HepG2 (cell line): ENCODE data around the gene ITSN2. TPM values are rescaled to one million over a fixed set of nuclear protein-coding genes. Genes with fewer than 3 reads are reported as not detected.

Experiments used
- MTA1 ChIP-seq: sonication (generic); formaldehyde crosslinking; IDR thresholded peaks from 2 replicates; pipeline ENCODE4 v1.4.0; 2020; ENCODE audit warnings: missing genetic modification reagents, mild to moderate bottlenecking, borderline replicate concordance
- polyA plus RNA-seq, 8 experiments: library from polyadenylated mRNA; depleted of rRNA in 3 of 8; stranded (reverse) in 7 of 8; unstranded in 1 of 8; fragments of >200 nt; fragmentation: Illumina TruSeq in 4 of 8; extraction: Trizol in 4 of 8; gene quantifications; 2 replicates each; pipeline versions ENCODE4 v1.2.1 to v1.2.3, GENCODE V29; 2011 to 2016; ENCODE audit warnings: low read depth in 4 of 8, missing spikeins in 1 of 8, mixed read lengths in 1 of 8; ENCODE audit not compliant: insufficient read depth in 1 of 8
- total RNA-seq, 5 experiments: library from RNA; depleted of rRNA; stranded (reverse); fragments of >200 nt; fragmentation: Illumina TruSeq; extraction: Trizol; gene quantifications; 2 replicates each; pipeline ENCODE4 v1.2.3, GENCODE V29; 2016; ENCODE audit warnings: low read depth in 1 of 5
- TF ChIP-seq, protein P1 (sequence below): sonication (generic); formaldehyde crosslinking; IDR thresholded peaks from 2 replicates; pipeline ENCODE4 v1.5.0; 2020; ENCODE audit warnings: mild to moderate bottlenecking, missing genetic modification reagents, borderline replicate concordance

ITSN2 gene
- total and polyA plus RNA-seq, 2 of the 13 experiments (the other 11 are each of a cell fraction or from before 2014, with no cell fraction given): 26.0 to 26.6 TPM

DNA sequence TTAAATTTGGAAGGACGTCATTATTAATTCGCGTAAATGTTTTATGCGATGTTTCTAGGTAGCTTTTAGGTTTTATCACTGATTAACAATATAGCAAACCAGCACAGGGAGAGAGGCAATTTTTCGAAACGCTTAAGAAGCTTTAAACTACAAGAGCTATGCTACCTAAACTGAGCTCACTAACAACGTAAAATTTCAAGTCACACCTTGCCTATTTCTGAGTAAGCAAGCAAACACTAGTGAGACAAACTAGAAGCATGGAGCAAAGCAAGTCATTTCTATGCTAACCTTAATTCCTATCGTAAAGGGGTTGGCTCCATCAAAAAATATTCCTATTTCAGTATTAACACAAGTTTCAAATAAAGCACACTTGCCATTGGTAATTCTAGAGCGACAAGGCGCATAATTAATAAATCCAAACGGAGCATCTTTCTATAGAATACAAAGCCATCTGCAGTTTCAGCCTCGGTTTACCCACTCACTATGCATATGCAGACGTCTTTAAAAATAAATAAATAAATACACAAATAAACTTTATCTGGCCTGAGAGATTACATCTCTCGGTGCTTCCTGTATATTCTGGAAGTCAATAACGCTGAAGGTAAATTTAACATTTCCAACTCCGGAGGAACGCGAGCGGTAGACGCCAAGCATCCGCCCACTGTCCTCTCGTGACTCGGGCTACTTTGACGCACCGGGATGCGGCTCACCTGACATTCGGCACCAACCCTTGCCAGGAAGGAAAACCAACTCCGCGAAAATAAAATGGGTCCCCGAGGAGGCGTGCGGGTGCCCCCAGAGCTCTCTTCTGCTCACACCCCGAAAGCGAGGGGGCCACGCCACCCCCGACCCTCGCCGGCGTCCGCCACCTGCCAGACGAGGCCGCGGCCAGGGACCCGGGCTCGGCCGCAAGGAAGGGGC, 947 bp downstream of the ITSN2 start (continued):
- TF ChIP-seq, protein P1, sequence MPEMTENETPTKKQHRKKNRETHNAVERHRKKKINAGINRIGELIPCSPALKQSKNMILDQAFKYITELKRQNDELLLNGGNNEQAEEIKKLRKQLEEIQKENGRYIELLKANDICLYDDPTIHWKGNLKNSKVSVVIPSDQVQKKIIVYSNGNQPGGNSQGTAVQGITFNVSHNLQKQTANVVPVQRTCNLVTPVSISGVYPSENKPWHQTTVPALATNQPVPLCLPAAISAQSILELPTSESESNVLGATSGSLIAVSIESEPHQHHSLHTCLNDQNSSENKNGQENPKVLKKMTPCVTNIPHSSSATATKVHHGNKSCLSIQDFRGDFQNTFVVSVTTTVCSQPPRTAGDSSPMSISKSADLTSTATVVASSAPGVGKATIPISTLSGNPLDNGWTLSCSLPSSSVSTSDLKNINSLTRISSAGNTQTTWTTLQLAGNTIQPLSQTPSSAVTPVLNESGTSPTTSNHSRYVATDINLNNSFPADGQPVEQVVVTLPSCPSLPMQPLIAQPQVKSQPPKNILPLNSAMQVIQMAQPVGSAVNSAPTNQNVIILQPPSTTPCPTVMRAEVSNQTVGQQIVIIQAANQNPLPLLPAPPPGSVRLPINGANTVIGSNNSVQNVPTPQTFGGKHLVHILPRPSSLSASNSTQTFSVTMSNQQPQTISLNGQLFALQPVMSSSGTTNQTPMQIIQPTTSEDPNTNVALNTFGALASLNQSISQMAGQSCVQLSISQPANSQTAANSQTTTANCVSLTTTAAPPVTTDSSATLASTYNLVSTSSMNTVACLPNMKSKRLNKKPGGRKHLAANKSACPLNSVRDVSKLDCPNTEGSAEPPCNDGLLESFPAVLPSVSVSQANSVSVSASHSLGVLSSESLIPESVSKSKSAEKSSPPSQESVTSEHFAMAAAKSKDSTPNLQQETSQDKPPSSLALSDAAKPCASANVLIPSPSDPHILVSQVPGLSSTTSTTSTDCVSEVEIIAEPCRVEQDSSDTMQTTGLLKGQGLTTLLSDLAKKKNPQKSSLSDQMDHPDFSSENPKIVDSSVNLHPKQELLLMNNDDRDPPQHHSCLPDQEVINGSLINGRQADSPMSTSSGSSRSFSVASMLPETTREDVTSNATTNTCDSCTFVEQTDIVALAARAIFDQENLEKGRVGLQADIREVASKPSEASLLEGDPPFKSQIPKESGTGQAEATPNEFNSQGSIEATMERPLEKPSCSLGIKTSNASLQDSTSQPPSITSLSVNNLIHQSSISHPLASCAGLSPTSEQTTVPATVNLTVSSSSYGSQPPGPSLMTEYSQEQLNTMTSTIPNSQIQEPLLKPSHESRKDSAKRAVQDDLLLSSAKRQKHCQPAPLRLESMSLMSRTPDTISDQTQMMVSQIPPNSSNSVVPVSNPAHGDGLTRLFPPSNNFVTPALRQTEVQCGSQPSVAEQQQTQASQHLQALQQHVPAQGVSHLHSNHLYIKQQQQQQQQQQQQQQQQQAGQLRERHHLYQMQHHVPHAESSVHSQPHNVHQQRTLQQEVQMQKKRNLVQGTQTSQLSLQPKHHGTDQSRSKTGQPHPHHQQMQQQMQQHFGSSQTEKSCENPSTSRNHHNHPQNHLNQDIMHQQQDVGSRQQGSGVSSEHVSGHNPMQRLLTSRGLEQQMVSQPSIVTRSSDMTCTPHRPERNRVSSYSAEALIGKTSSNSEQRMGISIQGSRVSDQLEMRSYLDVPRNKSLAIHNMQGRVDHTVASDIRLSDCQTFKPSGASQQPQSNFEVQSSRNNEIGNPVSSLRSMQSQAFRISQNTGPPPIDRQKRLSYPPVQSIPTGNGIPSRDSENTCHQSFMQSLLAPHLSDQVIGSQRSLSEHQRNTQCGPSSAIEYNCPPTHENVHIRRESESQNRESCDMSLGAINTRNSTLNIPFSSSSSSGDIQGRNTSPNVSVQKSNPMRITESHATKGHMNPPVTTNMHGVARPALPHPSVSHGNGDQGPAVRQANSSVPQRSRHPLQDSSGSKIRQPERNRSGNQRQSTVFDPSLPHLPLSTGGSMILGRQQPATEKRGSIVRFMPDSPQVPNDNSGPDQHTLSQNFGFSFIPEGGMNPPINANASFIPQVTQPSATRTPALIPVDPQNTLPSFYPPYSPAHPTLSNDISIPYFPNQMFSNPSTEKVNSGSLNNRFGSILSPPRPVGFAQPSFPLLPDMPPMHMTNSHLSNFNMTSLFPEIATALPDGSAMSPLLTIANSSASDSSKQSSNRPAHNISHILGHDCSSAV (CRISPR knock-in tag): 0 out of 2 replicates have a peak, but pooled peaks have one; percentile 14
- TF ChIP-seq MTA1 (CRISPR knock-in tag): peak; percentile 12; the same call in 1 of the 2 replicates
